Epithelial cell of prostate (primary cell): ENCODE data around the gene HJV.
A peak's percentile ranks its signal among the peaks of the same experiment; 100 is the strongest.

Experiments used
- DNase-seq: peaks from one replicate; pipeline ENCODE4 v3.0.0-alpha.2; 2011; ENCODE audit warnings: low read depth, low spot score
- H3K27ac ChIP-seq: fragments of 450-650 bp; 2 replicates; pipeline ENCODE4 v1.5.1; 2017; ENCODE audit warnings: mild to moderate bottlenecking

HJV gene

GRCh38 chr1:146022403-146023127 lies 1.0 kb upstream of the HJV start:
- DNase-seq = no peak
- no peak overlapping the region for H3K27ac ChIP-seq

- H3K27ac ChIP-seq = no peak overlapping the region
- no peak for DNase-seq
Measured at GRCh38 chr1:146021050-146021445, 487 bp downstream of the HJV start.

GRCh38 chr1:146020058-146021049 lies 1.2 kb downstream of the HJV start:
- no peak overlapping the region for H3K27ac ChIP-seq
- no peak for DNase-seq

GRCh38 chr1:146019231-146020057 lies 2.1 kb downstream of the HJV start:
- DNase-seq = no peak
- H3K27ac ChIP-seq = no peak overlapping the region

- no peak overlapping the region for H3K27ac ChIP-seq
- no peak for DNase-seq
Measured at GRCh38 chr1:146016891-146017290, 4.6 kb downstream of the HJV start.

GRCh38 chr1:146013559-146013922 lies 8.0 kb downstream of the HJV start:
- no peak for DNase-seq
- no peak overlapping the region for H3K27ac ChIP-seq

- DNase-seq = no peak
- H3K27ac ChIP-seq = no peak overlapping the region
Measured at GRCh38 chr1:146012703-146013558, 8.6 kb downstream of the HJV start.

GRCh38 chr1:146010126-146010738 lies 11.3 kb downstream of the HJV start:
- no peak overlapping the region for H3K27ac ChIP-seq
- DNase-seq = no peak

GRCh38 chr1:146007489-146008133 lies 13.9 kb downstream of the HJV start:
- DNase-seq = no peak
- H3K27ac ChIP-seq = no peak overlapping the region

GRCh38 chr1:146001709-146002108 lies 19.8 kb downstream of the HJV start:
- no peak for DNase-seq
- no peak overlapping the region for H3K27ac ChIP-seq

- H3K27ac ChIP-seq = peak overlapping the region; percentile 86
- no peak for DNase-seq
Measured at GRCh38 chr1:145999321-146000024, 22.1 kb downstream of the HJV start.

GRCh38 chr1:145997718-145998023 lies 23.9 kb downstream of the HJV start:
- peak overlapping the region; percentile 86 for H3K27ac ChIP-seq
- DNase-seq = no peak

GRCh38 chr1:145997016-145997717 lies 24.4 kb downstream of the HJV start:
- H3K27ac ChIP-seq = peak overlapping the region; percentile 86
- DNase-seq = no peak

GRCh38 chr1:145996433-145997015 lies 25.0 kb downstream of the HJV start, which contains the start of gene TXNIP:
Gene TXNIP (minus strand): TSS chr1:145996579. CDS start chr1:145996266, 313 bp downstream.
- peak within 1 kb of the TSS; percentile 86 for H3K27ac ChIP-seq
- peak; percentile 82 for DNase-seq

GRCh38 chr1:145995964-145996432 lies 25.5 kb downstream of the HJV start:
- DNase-seq = no peak

GRCh38 chr1:145995148-145995881 lies 26.2 kb downstream of the HJV start:
- no peak for DNase-seq
- H3K27ac ChIP-seq = peak overlapping the region; percentile 86

More at GRCh38 chr1:145995964-145996432, 25.5 kb downstream of the HJV start:
- H3K27ac ChIP-seq = peak overlapping the region; percentile 86
